Activated CD4-positive, alpha-beta T cell treated with anti-CD3 and anti-CD28 coated beads for 36 hours (primary cell): ENCODE results near the gene ANO6. TPM values are rescaled to one million over a fixed set of nuclear protein-coding genes. Genes with fewer than 3 reads are reported as not detected.

Experiments
- ATAC-seq: fragments of 200-7000 bp; cut with Tn5 transposase; one replicate; pipeline ENCODE4 v1.10.0; 2021; ENCODE audit warnings: mild to moderate bottlenecking, moderate library complexity
- CTCF ChIA-PET: fragments of 350-600 bp; sonication (Branson Sonifier 250); formaldehyde crosslinking; loops from one replicate; lab custom pipeline; 2021; ENCODE audit warnings: antibody characterized with exemption; lab: Charles Lee
- POLR2A ChIA-PET: fragments of 350-600 bp; sonication (Branson Sonifier 250); formaldehyde crosslinking; loops from one replicate; lab custom pipeline; 2021; ENCODE audit warnings: antibody characterized with exemption, inconsistent platforms; lab: Charles Lee
- DNase-seq: peaks from one replicate; pipeline ENCODE4 v3.0.0-alpha.2; 2020
- H3K27ac Mint-ChIP-seq: one replicate; pipeline ENCODE4 v1.8.0; 2021; ENCODE audit warnings: mixed read lengths
- H3K27me3 Mint-ChIP-seq: one replicate; pipeline ENCODE4 v1.8.0; 2021; ENCODE audit warnings: mixed read lengths
- H3K36me3 Mint-ChIP-seq: one replicate; pipeline ENCODE4 v1.8.0; 2021; ENCODE audit warnings: low read depth, mixed read lengths
- H3K4me1 Mint-ChIP-seq: one replicate; pipeline ENCODE4 v1.8.0; 2021; ENCODE audit warnings: mixed read lengths
- H3K4me3 Mint-ChIP-seq: one replicate; pipeline ENCODE4 v1.8.0; 2021; ENCODE audit warnings: mild to moderate bottlenecking, moderate library complexity, mixed read lengths
- H3K9me3 Mint-ChIP-seq: one replicate; pipeline ENCODE4 v1.8.0; 2021; ENCODE audit warnings: low read depth, mixed read lengths
- intact Hi-C, 2 experiments: fragments of 100-400 bp; cut with DNase I in 1 of 2; cut with micrococcal nuclease in 1 of 2; formaldehyde crosslinking; loops; one replicate each; pipeline versions ENCODE4 v1.14.2 to v1.15.1; 2022 to 2024; cut with DNase I, micrococcal nuclease
- total RNA-seq, 2 experiments: library from RNA; stranded (reverse); gene quantifications; one replicate each; pipeline ENCODE4 v1.2.3, GENCODE V29; 2021

ANO6 gene
- total RNA-seq, 2 experiments from 2014 or later: 18.7 to 20.3 TPM

GRCh38 chr12:45212064-45212463, 3.8 kb upstream of the ANO6 start:
- Mint-ChIP-seq H3K4me1 (peaks cover 23% of the 10 kb centered on the region), H3K4me3 (no peak overlapping the region), H3K27ac (no peak overlapping the region), H3K27me3 (no peaks in the 10 kb centered on the region), H3K36me3 (no peaks in the 10 kb centered on the region), H3K9me3 (no peaks in the 10 kb centered on the region)
- ChIA-PET CTCF (no interaction called here), POLR2A (no interaction called here)
- ATAC-seq (no peak), DNase-seq (no peak)
- intact Hi-C loops: no loop called here

DNA sequence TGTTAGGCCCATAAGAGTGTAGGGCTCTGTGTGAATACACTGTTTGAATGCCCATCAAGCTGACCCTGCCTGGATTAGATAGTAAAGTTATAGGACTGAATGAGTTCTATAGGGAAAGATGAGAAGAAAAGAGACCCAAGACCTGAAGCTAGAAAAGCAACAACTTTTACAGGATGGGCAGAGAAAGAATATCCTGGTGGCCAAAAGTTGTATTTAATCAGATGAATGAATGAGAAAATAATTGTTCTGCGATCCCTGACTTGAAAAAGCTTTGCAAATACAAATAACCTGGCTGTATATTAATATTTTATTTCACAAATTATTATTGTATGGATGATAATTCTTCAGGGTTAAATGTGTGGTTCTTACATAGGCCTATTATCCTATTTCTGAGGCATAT, 2.8 kb upstream of the ANO6 start:
- Mint-ChIP-seq H3K9me3 (no peaks in the 10 kb centered on the region), H3K36me3 (no peaks in the 10 kb centered on the region), H3K27me3 (no peaks in the 10 kb centered on the region), H3K4me1 (peaks cover 32% of the 10 kb centered on the region), H3K27ac (peak overlapping the region; percentile 6), H3K4me3 (no peak overlapping the region)
- POLR2A ChIA-PET: no interaction called here
- intact Hi-C loops: no loop called here
- CTCF ChIA-PET: interaction anchor here (0.6 kb wide), 2 partner anchors 385 to 1407 kb away, joined by 3 read pairs; partner anchors contain the start of gene TWF1
- DNase-seq (no peak), ATAC-seq (no peak)

DNA sequence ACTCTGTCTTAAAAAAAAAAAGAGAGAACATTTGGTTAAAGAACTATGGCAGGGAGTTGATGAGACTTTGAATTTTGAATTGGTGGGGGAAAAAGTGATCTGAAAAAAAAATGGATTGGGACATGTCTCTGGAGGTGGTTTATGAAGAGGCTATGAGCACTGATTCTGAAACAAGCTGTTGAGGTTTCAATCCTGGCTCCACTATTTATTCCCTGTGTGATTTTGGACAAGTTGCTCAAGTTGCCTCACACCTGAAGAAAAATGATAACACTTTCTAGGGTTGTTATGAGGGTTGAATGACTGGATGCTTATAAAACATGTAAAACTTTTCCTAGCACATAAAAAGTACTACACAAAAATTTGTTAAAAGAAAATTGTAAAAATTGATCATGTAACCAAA, 1.8 kb upstream of the ANO6 start:
- POLR2A ChIA-PET: no interaction called here
- H3K27me3 Mint-ChIP-seq: no peaks in the 10 kb centered on the region
- H3K4me3 Mint-ChIP-seq: no peak overlapping the region
- CTCF ChIA-PET: interaction anchor here (0.6 to 1.8 kb wide), 5 partner anchors 11 to 130 kb away, joined by 3 to 6 read pairs (median 3); no protein-coding TSS in a partner anchor
- no peaks in the 10 kb centered on the region for H3K9me3 Mint-ChIP-seq
- ATAC-seq: no peak
- no peak for DNase-seq
- no peak overlapping the region for H3K27ac Mint-ChIP-seq
- peaks cover 36% of the 10 kb centered on the region for H3K4me1 Mint-ChIP-seq
- H3K36me3 Mint-ChIP-seq: no peaks in the 10 kb centered on the region
- intact Hi-C loops: no loop called here

- Mint-ChIP-seq H3K27me3 (no peaks in the 10 kb centered on the region), H3K4me1 (peaks cover 32% of the 10 kb centered on the region), H3K4me3 (peak overlapping the region; percentile 89), H3K27ac (peak overlapping the region; percentile 90), H3K36me3 (no peaks in the 10 kb centered on the region), H3K9me3 (no peaks in the 10 kb centered on the region)
- POLR2A ChIA-PET: interaction anchor here (0.6 kb wide), 1 partner anchor 538 kb away, joined by 3 read pairs; no protein-coding TSS in a partner anchor
- CTCF ChIA-PET: interaction anchor here (0.6 to 1.8 kb wide), 9 partner anchors 9 to 557 kb away, joined by 3 to 5 read pairs (median 3); no protein-coding TSS in a partner anchor
- DNase-seq (peak; percentile 33), ATAC-seq (no peak)
- intact Hi-C loops: loop anchor here in 1 of 2 experiments (1.0 to 5.0 kb wide), 2 partner anchors 19 to 512 kb away; partner anchors contain the start of gene ARID2
These were observed 1.0 kb upstream of the ANO6 start for GRCh38 chr12:45214749-45215418.

DNA sequence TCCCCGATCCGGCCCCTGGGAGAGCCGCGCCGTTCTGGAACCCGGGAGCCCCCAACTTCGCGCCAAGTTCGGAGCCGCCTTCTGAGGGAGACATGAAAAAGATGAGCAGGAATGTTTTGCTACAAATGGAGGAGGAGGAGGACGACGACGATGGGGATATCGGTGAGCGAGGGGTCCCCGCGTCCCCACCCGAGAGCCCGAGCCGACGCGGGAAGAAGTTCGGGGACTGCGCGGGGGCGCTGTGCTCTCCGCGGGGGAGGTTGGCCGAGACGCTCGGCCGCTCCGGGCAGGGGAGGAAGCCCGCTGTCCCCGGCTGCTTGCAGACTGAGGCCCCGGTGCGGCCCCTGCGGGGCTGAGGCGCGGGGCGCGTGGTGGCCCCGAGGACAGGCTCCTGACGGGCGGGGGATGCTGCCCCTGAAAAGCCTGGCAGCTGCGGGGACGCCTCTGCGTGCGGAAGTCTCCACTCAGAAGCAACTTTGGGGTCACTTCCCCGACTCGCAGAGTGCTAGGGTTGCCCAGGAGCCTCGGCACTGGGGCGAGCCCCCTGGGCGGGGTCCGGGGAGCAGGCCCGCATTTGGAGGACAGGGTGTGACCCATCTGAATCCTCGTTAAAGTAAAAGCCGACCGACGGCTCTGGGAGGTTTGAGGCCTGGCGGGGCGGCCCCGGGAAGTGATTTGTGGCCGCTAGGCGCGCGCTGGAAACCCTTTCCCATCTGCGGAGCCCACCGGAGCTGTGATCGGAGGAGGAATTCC, 511 bp downstream of the ANO6 start:
- Mint-ChIP-seq H3K4me1 (peaks cover 46% of the 10 kb centered on the region), H3K9me3 (no peaks in the 10 kb centered on the region), H3K27ac (peak overlapping the region; percentile 90), H3K36me3 (peaks cover 2% of the 10 kb centered on the region), H3K4me3 (peak overlapping the region; percentile 89), H3K27me3 (no peaks in the 10 kb centered on the region)
- ChIA-PET POLR2A (interaction anchor here (0.7 kb wide), 1 partner anchor 279 kb away, joined by 3 read pairs; no protein-coding TSS in a partner anchor), CTCF (interaction anchor here (0.9 to 1.8 kb wide), 6 partner anchors 16 to 303 kb away, joined by 3 to 11 read pairs (median 3); no protein-coding TSS in a partner anchor)
- intact Hi-C loops: loop anchor here (1.0 to 5.0 kb wide), 4 partner anchors 18 to 511 kb away; partner anchors contain the start of gene ARID2 (in 1 of the 2)
- DNase-seq (peak; percentile 64), ATAC-seq (peak; percentile 34)

DNA sequence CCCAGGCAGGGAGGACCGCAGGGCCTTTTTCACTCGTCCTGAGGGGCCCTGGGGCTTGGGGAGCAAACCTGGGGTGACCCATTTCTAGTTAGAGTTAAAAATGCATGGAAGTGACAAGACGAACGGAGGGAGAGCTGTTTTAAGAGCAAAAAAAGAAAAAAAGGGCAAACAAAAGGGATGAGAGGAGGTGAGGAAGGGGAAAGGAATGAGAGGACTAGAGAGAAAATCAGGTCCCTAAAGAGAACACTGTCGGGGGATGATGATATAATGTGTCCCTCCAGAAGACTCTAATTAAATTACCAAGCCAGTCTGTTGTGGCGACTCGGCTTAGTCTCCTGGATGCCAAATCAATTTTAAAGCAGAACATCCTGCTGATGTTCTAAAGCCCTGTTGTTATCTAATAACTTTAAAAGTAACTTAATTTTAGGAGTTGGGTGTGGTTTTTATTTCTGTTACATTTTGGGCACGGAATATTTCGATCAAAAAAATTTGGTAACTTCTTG, 1.1 kb downstream of the ANO6 start:
- ChIA-PET CTCF (interaction anchor here (1.0 to 1.8 kb wide), 6 partner anchors 15 to 375 kb away, joined by 3 to 11 read pairs (median 3); no protein-coding TSS in a partner anchor), POLR2A (no interaction called here)
- ATAC-seq (no peak), DNase-seq (no peak)
- no peaks in the 10 kb centered on the region for H3K9me3 Mint-ChIP-seq
- peaks cover 46% of the 10 kb centered on the region for H3K4me1 Mint-ChIP-seq
- peaks cover 2% of the 10 kb centered on the region for H3K36me3 Mint-ChIP-seq
- H3K4me3 Mint-ChIP-seq: peak overlapping the region; percentile 89
- no peaks in the 10 kb centered on the region for H3K27me3 Mint-ChIP-seq
- intact Hi-C loops: loop anchor here (1.0 to 5.0 kb wide), 4 partner anchors 17 to 510 kb away; partner anchors contain the start of gene ARID2 (in 1 of the 2)
- H3K27ac Mint-ChIP-seq: peak overlapping the region; percentile 86

DNA sequence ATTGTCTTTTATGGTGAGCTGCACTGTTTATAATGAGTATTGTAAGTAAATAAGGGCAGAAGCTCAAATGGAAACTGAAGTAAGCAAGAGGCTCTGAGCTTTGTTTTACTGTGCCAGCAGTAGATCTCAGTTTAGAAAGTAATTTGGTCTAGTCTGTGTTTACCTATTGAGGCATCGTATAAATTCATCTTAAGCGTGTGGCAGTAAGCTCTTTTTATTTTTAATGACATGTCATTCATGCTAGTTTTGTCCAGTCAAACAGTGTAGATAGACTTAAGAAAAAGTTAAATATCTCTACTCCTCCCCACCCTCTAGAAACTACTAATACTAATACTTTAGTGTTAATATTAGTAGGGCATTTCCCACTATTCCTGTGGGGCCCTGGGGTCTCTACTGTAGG, 2.0 kb downstream of the ANO6 start:
- no peak for DNase-seq
- Mint-ChIP-seq H3K9me3 (no peaks in the 10 kb centered on the region), H3K27ac (peak overlapping the region; percentile 12), H3K4me3 (peak overlapping the region; percentile 89), H3K36me3 (peaks cover 6% of the 10 kb centered on the region), H3K27me3 (no peaks in the 10 kb centered on the region), H3K4me1 (peaks cover 50% of the 10 kb centered on the region)
- ChIA-PET CTCF (interaction anchor here (1.0 to 1.8 kb wide), 4 partner anchors 14 to 374 kb away, joined by 3 to 11 read pairs (median 3); no protein-coding TSS in a partner anchor), POLR2A (interaction anchor here (0.6 to 0.9 kb wide), 2 partner anchors 774 to 1126 kb away, joined by 3 to 4 read pairs; no protein-coding TSS in a partner anchor)
- intact Hi-C loops: loop anchor here in 1 of 2 experiments (5.0 kb wide), 1 partner anchor 509 kb away; the partner anchor contains the start of gene ARID2
- ATAC-seq: no peak

DNA sequence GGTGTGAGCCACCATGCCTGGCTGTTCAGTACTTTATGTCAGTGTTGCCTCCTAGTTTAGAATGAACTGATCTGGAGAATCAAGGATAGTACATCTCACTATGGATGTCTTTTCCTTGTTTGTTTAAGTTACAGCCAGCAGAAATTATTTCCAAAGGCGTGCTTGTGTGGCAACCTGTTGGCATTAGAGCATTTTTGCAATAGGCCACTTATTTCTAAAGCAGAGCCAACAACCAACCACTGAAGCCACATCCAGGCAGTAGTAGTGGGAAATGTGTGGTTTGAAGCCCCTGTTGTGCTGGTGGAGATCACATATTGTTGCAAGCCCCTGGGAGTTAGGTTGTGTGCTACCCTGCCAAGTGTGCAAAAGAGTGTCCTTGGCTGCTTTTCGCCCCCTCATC, 3.7 kb downstream of the ANO6 start:
- ChIA-PET CTCF (interaction anchor here (1.1 kb wide), 1 partner anchor 12 kb away, joined by 4 read pairs; no protein-coding TSS in a partner anchor), POLR2A (no interaction called here)
- Mint-ChIP-seq H3K36me3 (peaks cover 7% of the 10 kb centered on the region), H3K4me1 (peaks cover 54% of the 10 kb centered on the region), H3K27ac (no peak overlapping the region), H3K27me3 (no peaks in the 10 kb centered on the region), H3K9me3 (no peaks in the 10 kb centered on the region), H3K4me3 (no peak overlapping the region)
- ATAC-seq: no peak
- no peak for DNase-seq
- intact Hi-C loops: loop anchor here in 1 of 2 experiments (5.0 kb wide), 1 partner anchor 508 kb away; the partner anchor contains the start of gene ARID2

GRCh38 chr12:45220363-45220931, 4.6 kb downstream of the ANO6 start:
- ATAC-seq: no peak
- peaks cover 55% of the 10 kb centered on the region for H3K4me1 Mint-ChIP-seq
- intact Hi-C loops: no loop called here
- no peak for DNase-seq
- CTCF ChIA-PET: interaction anchor here (0.6 kb wide), 1 partner anchor 278 kb away, joined by 3 read pairs; no protein-coding TSS in a partner anchor
- no peak overlapping the region for H3K4me3 Mint-ChIP-seq
- POLR2A ChIA-PET: no interaction called here
- H3K9me3 Mint-ChIP-seq: no peaks in the 10 kb centered on the region
- no peak overlapping the region for H3K27ac Mint-ChIP-seq
- no peaks in the 10 kb centered on the region for H3K27me3 Mint-ChIP-seq
- peaks cover 9% of the 10 kb centered on the region for H3K36me3 Mint-ChIP-seq

DNA sequence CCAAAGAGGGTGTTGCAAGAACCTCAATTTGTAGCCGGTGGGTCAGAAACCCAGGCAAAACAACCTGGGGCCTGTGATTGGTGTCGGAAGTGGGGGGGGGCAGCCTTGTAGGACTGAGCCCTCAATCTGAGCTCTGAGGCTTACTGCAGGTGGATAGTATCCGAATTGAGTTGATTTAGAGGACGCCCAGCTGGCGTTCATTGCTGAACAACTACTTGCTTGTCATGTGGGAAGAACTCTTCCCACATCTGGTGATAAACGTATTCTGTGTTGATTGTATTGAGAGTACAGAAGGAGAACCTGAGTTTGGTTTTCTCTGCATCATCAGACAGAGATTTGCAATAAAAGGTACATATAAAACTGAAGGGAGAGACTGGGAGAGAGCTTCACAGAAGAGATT, 5.1 kb downstream of the ANO6 start:
- H3K9me3 Mint-ChIP-seq: no peaks in the 10 kb centered on the region
- CTCF ChIA-PET: interaction anchor here (0.6 to 1.1 kb wide), 2 partner anchors 51 to 279 kb away, joined by 3 to 4 read pairs; no protein-coding TSS in a partner anchor
- H3K4me1 Mint-ChIP-seq: peaks cover 55% of the 10 kb centered on the region
- POLR2A ChIA-PET: no interaction called here
- no peak overlapping the region for H3K27ac Mint-ChIP-seq
- no peak overlapping the region for H3K4me3 Mint-ChIP-seq
- intact Hi-C loops: no loop called here
- peaks cover 13% of the 10 kb centered on the region for H3K36me3 Mint-ChIP-seq
- DNase-seq (no peak), ATAC-seq (no peak)
- no peaks in the 10 kb centered on the region for H3K27me3 Mint-ChIP-seq
